Stimulated activated CD4-positive, alpha-beta T cell treated with anti-CD3 and anti-CD28 coated beads, Interleukin-4, amount 100 ng/mL, for 1 hour (primary cell): Measurements from ENCODE around the gene MEIS2.

Source experiments
- DNase-seq: peaks from one replicate; pipeline ENCODE4 v3.0.0-alpha.2; 2020

The MEIS2 gene

DNA sequence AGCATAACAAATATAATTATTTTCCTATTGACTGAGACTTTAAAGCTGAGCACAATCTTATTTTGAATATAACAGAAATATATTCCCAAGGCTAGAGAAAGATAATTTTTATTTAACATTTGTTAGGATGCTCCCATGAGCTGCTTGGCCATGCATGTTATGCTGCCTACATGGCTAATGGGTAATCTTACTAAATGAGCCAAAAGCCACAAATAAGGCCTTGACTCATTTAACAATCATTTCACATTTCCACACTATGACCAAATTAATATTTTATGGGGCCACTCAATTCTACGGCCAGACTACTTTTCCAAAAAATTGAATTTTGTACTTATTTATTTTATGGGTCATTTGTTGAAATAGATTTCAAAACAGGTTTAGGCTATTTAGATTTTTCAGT, 141.7 kb downstream of the MEIS2 start:
- DNase-seq, result no peak

GRCh38 chr15:36954486-36954885, 145.9 kb downstream of the MEIS2 start:
- no peak for DNase-seq

- no peak for DNase-seq
Observed at GRCh38 chr15:36953346-36953745, 147.0 kb downstream of the MEIS2 start.

GRCh38 chr15:36951731-36952247, 148.6 kb downstream of the MEIS2 start:
- no peak for DNase-seq

GRCh38 chr15:36950371-36950770, 150.0 kb downstream of the MEIS2 start:
- no peak for DNase-seq

GRCh38 chr15:36948982-36949381, 151.4 kb downstream of the MEIS2 start:
- no peak for DNase-seq

- DNase-seq, result no peak
Observed at GRCh38 chr15:36947035-36947719, 153.2 kb downstream of the MEIS2 start.

DNA sequence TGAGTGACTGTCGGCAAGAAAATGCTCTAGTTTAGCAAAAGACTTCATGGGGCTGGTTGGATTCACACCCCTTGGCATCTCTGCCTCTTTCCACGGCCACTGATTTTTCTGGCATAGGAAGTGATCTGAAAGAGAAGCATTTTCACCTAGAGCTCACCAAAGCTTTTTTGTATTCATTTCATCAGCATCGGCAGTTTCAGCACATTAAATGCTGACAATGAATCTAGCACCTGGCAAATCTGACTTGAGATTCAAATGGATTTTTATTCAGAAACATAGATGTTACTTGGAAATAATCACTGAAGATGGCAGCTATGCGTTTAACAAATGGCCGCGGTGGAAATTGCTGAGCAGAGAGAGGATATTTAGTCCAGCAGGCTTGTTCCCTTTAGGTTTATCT, 155.9 kb downstream of the MEIS2 start:
- DNase-seq, result no peak

GRCh38 chr15:36943508-36944361, 156.6 kb downstream of the MEIS2 start:
- DNase-seq, result no peak

- no peak for DNase-seq
Observed at GRCh38 chr15:36942248-36942827, 158.0 kb downstream of the MEIS2 start.

DNA sequence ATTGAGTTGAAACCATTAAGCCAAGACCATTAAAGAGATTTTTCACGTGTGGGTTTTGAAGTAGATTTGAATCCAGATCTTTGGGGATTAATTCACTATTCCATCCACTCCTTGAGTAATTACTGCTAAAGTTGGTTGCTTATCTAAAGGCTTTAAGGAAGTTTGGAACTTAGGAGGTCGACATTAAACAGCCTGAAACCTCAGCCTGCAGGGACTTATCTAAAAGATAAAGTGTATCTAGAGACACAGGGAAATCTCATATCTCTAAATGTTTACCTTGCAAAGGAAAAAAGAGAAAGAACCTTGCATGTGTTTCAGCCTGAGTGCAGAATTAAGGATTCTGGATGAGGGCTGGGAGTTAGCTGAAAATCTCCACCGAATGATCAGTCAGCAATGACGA, 158.6 kb downstream of the MEIS2 start:
- no peak for DNase-seq

GRCh38 chr15:36940636-36941260, 159.6 kb downstream of the MEIS2 start:
- DNase-seq, result no peak

DNA sequence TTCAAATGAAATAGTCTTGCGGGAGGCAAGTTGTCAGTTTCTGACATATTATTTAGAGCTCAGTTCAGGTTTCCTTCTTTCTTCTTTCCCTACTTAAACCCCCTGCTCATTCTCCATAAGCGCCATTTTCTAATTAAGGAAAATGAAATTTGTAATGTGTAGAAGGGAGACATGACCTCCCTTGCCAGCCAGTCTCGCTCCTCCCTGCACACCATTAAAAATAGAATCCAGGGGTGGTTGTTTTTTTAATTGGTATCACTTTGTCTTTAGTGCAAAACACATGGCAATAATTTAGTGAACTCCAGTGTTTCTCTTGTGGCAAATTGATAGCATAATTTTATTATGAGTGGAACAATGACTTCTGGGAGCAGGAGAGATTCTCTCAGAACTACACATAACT, 160.1 kb downstream of the MEIS2 start:
- no peak for DNase-seq

DNA sequence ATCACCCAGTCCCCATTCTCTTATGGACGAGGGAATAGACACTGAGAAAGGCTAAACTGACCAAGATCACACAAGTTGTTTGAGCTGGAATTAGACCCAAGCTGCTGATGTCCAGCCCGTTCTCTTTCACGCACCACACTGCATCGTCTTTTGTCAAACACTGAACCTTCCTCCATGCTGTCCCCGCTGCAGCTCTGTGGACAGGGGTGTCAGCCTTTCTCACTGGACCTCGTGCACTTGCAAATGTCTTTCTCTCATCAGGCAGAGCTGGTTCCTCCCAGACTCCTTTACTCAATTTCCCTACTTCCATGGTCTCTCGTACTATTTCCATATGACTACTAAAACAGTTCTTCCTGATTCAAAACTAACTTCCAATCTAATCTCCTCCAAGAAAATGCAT, 161.6 kb downstream of the MEIS2 start:
- no peak for DNase-seq

- DNase-seq, result no peak
Observed at GRCh38 chr15:36938131-36938530, 162.2 kb downstream of the MEIS2 start.

DNA sequence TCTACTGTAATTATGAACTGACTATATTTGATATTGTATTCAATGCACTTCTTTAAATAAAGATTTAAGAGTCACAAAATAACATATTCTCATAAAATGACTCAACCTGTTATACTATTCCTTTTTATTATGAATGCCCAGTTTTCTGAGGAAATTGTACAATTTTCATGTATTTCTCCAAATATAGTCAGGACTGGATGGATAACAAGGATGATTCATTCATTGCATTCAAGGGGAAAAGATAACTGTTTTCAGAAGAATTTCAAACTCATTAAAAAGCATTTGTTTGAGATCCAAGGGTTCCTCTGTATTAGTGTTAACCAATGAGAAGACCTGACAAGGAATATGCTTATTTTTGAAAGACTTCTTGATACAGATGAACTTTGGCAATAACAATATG, 163.7 kb downstream of the MEIS2 start:
- no peak for DNase-seq

DNA sequence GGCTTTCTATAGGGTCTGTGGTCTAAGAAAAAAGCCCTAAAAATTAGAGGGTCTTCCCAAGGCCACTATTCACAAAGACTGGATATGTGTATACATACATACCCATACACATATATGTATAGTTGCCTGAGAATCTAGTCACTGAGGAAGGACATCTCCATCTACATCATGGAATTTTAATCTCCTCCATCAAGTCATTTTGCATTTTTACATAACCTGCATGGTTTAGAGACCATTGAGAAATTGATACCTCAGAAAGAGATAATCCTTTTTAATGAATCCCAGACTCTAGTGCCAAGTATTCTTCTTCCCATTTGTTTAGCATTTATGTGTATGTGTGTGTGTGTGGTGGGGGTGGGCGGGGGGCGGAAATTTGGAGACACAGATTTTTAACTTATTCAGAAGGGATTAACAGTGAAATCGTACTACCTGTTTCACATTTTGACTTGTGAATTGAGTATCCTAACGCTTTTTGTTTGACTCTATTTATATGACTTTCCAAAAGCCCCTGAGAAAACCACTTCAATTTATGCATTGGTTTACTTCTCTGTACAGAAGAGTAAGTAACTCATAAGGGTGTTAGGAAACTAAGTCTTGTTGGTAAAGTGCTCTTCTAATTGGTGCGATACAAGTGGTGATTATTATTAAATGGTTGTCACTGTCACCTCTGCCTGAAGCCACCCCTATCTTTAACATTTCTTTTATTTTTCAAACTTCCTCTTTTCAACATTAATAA, 166.9 kb downstream of the MEIS2 start:
- no peak for DNase-seq

GRCh38 chr15:36932070-36932469, 168.3 kb downstream of the MEIS2 start:
- no peak for DNase-seq

GRCh38 chr15:36931434-36931833, 168.9 kb downstream of the MEIS2 start:
- no peak for DNase-seq

- DNase-seq, result no peak
Observed at GRCh38 chr15:36926427-36926825, 173.9 kb downstream of the MEIS2 start.

GRCh38 chr15:36925653-36926426, 174.5 kb downstream of the MEIS2 start:
- DNase-seq, result no peak

- no peak for DNase-seq
Observed at GRCh38 chr15:36925049-36925448, 175.3 kb downstream of the MEIS2 start.
